Thoracic aorta (tissue), 2 donors: ENCODE measurements around the gene LRRFIP1. TPM values are rescaled to one million over a fixed set of nuclear protein-coding genes. Genes with fewer than 3 reads are reported as not detected.

ENCODE experiments used
- ATAC-seq: fragments of 150-250 bp; one replicate; pipeline ENCODE4 v1.8.0; 2017; ENCODE audit warnings: low read depth; ENCODE audit not compliant: insufficient number of reproducible peaks, low FRiP score
- DNase-seq: peaks from one replicate; pipeline ENCODE4 v3.0.0-alpha.2; 2020; ENCODE audit warnings: low spot score
- H3K27ac ChIP-seq, 2 donors: fragments of 200-600 bp; sonication (generic); 1 replicate in 1 of 2; 2 replicates in 1 of 2; pipeline ENCODE4 v1.5.1; 2016; ENCODE audit warnings: mild to moderate bottlenecking in 2 of 2, moderate library complexity in 2 of 2
- H3K27me3 ChIP-seq: fragments of 200-600 bp; sonication (generic); replicated peaks from 2 replicates; pipeline ENCODE4 v1.6.0; 2016; ENCODE audit warnings: mild to moderate bottlenecking; ENCODE audit not compliant: insufficient read depth
- H3K36me3 ChIP-seq: fragments of 200-600 bp; sonication (generic); one replicate; pipeline ENCODE4 v1.5.1; 2016
- H3K4me1 ChIP-seq, 2 donors: fragments of 200-600 bp; sonication (generic); 1 replicate in 1 of 2; 2 replicates in 1 of 2; pipeline versions ENCODE4 v1.5.1 to v1.6.0; 2016; ENCODE audit warnings: low read depth in 2 of 2, mild to moderate bottlenecking in 1 of 2; ENCODE audit not compliant: control insufficient read depth in 1 of 2
- H3K4me3 ChIP-seq: fragments of 200-600 bp; sonication (generic); 2 replicates; pipeline ENCODE4 v1.5.1; 2016; ENCODE audit warnings: mild to moderate bottlenecking
- H3K9me3 ChIP-seq: fragments of 200-600 bp; sonication (generic); 2 replicates; pipeline ENCODE4 v1.5.1; 2016
- CTCF ChIP-seq: fragments of 200-600 bp; sonication (generic); IDR thresholded peaks from one replicate; pipeline ENCODE4 v1.5.1; 2019; ENCODE audit warnings: antibody characterized with exemption
- total RNA-seq, 2 donors: library from RNA; depleted of rRNA; stranded (reverse); fragments of >200 nt; gene quantifications; one replicate each; pipeline versions ENCODE4 v1.1.0 to v1.2.3, GENCODE V29; 2016

Gene LRRFIP1, protein sequence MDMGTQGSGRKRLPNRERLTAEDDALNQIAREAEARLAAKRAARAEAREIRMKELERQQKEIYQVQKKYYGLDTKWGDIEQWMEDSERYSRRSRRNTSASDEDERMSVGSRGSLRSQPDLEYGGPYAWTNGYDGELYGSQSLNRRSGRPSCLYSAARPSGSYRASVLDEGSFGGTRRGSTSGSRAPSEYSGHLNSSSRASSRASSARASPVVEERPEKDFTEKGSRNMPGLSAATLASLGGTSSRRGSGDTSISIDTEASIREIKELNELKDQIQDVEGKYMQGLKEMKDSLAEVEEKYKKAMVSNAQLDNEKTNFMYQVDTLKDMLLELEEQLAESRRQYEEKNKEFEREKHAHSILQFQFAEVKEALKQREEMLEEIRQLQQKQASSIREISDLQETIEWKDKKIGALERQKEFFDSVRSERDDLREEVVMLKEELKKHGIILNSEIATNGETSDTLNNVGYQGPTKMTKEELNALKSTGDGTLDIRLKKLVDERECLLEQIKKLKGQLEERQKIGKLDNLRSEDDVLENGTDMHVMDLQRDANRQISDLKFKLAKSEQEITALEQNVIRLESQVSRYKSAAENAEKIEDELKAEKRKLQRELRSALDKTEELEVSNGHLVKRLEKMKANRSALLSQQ
- total RNA-seq = 100 to 1,000 TPM; 196 to 244 TPM

DNA sequence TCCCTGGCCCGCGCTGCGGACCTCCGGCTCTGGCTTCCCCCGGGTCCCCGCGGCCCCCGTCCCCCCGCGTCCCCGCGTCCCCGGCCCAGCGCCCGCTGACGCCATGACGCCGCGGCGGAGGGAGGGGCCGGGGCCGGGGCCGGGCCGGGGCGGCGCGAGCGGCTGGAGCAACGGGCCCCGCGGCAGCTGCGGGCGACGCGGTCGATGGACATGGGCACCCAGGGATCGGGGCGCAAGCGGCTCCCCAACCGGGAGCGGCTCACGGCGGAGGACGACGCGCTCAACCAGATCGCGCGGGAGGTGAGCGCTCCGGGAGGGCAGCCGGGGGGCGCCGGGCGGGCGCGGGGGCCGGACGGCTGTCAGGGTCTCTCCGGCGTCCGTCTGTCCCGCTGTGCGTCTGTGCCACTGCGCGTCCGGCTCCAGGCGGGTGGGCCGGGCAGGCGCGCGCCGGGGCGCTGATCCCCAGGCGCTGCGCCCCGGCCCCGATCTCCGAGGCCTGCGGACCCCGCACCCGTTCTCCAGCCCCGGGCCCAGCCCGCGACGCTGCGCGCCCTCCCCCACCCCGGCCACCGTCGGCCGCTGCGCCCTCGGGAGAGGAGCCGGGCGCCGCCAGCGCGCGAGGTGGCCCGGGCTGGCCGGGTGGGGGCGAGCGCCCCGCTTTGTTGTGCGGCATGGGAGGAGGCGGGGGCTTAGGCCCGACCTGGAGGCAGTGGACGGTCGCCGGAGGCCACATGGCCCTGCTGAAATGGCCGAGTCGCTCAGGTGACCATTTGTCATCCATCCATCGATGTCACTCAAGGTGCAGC lies at the start of gene LRRFIP1:
Gene LRRFIP1 (plus strand): TSS at position 147 of the 806 bp plus-strand sequence. CDS start 58 bp downstream, at position 205.
- H3K9me3 ChIP-seq = no peaks in the 10 kb centered on the region
- no peak for DNase-seq
- TF ChIP-seq CTCF = peak; percentile 9
- H3K4me1 ChIP-seq = peaks cover 38 to 61% of the 10 kb centered on the region in 2 donors
- no peaks in the 10 kb centered on the region for H3K27me3 ChIP-seq
- peak within 1 kb of the TSS; percentile 79 for H3K4me3 ChIP-seq
- no peaks in the 10 kb centered on the region for H3K36me3 ChIP-seq
- ATAC-seq = no peak
- H3K27ac ChIP-seq = peak within 1 kb of the TSS; percentile 79 to 81

GRCh38 chr2:237577956-237578870 lies 49.2 kb upstream of the LRRFIP1 start:
- DNase-seq (no peak), ATAC-seq (no peak)
- Histone ChIP-seq H3K27me3 (no peaks in the 10 kb centered on the region), H3K4me1 (peaks cover 9 to 29% of the 10 kb centered on the region in 2 donors), H3K4me3 (no peak overlapping the region), H3K27ac (no peak overlapping the region), H3K9me3 (no peaks in the 10 kb centered on the region), H3K36me3 (no peaks in the 10 kb centered on the region)
- no peak for TF ChIP-seq CTCF

DNA sequence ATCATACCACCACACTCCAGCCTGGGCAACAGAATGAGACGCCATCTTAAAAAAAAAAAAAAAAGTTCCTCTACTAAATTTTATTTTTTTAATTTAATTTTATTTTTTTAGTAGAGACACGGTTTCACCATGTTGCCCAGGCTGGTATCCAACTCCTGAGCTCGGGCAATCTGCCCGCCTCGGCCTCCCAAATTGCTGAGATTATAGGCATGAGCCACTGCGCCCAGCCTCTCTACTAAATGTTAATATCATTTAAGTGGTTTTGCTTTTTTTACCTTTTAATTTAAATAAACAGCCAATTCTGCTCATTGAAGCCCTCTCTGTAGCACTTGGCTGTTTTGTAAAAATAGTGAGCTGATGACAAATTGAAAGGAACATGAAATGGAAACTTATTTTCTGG lies 46.1 kb upstream of the LRRFIP1 start:
- Histone ChIP-seq H3K9me3 (no peaks in the 10 kb centered on the region), H3K4me1 (peaks cover 9 to 17% of the 10 kb centered on the region in 2 donors), H3K36me3 (no peaks in the 10 kb centered on the region), H3K27me3 (no peaks in the 10 kb centered on the region), H3K27ac (peak overlapping the region; percentile 86 to 87), H3K4me3 (peak overlapping the region; percentile 60)
- ATAC-seq = no peak
- DNase-seq = no peak
- no peak for TF ChIP-seq CTCF

- H3K4me1 ChIP-seq = peaks cover 9 to 17% of the 10 kb centered on the region in 2 donors
- H3K4me3 ChIP-seq = peak overlapping the region; percentile 60
- ATAC-seq (peak; percentile 81), DNase-seq (peak; percentile 59)
- H3K36me3 ChIP-seq = no peaks in the 10 kb centered on the region
- H3K27me3 ChIP-seq = no peaks in the 10 kb centered on the region
- H3K9me3 ChIP-seq = no peaks in the 10 kb centered on the region
- peak overlapping the region; percentile 86 to 87 for H3K27ac ChIP-seq
- peak; percentile 21 for TF ChIP-seq CTCF
These were observed 45.3 kb upstream of the LRRFIP1 start for GRCh38 chr2:237581751-237582746.
